ENCODE measurements around the gene SCYL3.
"Not testable (repeated sequence)": the region's sequence is repeated elsewhere in the genome, so short reads cannot be mapped to it uniquely, and the experiment has no call there.

Gene SCYL3

DNA sequence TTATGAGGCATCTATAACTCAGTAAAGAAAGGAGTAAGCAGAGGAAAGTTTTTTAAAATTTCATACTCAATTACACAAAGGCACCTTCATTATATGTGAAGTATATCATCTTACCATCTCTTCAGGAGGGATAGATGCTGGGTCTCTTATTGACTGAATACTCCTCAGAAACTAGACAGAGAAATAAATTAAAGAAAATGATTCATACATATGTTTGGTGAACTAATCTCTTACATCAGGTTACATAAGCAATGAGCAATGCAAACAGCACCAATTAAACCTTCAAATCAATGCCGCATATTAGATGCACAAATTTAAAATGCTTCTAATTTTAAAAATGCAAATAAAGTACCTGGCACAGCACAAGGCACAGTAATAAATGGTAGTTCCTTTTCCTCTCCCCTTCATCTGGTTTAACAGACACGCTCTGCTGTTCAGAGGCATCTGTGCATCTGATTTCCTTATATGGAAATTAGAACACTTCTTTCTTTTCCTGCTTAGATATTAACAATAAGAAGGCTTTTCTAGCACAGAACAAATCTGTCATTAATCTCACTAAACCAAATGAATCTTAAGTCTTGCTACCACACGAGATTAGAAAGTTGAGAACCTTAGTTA lies 20.0 kb downstream of the SCYL3 start:
- H3K4me3 ChIP-seq (ENCODE audit: low read depth, low read length) = no peak overlapping the region
- TF ChIP-seq, protein P1, sequence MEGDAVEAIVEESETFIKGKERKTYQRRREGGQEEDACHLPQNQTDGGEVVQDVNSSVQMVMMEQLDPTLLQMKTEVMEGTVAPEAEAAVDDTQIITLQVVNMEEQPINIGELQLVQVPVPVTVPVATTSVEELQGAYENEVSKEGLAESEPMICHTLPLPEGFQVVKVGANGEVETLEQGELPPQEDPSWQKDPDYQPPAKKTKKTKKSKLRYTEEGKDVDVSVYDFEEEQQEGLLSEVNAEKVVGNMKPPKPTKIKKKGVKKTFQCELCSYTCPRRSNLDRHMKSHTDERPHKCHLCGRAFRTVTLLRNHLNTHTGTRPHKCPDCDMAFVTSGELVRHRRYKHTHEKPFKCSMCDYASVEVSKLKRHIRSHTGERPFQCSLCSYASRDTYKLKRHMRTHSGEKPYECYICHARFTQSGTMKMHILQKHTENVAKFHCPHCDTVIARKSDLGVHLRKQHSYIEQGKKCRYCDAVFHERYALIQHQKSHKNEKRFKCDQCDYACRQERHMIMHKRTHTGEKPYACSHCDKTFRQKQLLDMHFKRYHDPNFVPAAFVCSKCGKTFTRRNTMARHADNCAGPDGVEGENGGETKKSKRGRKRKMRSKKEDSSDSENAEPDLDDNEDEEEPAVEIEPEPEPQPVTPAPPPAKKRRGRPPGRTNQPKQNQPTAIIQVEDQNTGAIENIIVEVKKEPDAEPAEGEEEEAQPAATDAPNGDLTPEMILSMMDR (IDR thresholded peaks at IDR 0.05; ENCODE audit: low read depth, low read length) = no peak
- TF ChIP-seq, protein P2, sequence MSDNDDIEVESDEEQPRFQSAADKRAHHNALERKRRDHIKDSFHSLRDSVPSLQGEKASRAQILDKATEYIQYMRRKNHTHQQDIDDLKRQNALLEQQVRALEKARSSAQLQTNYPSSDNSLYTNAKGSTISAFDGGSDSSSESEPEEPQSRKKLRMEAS (IDR thresholded peaks at IDR 0.05; ENCODE audit: low read depth, low read length) = no peak
- TF ChIP-seq MYC (IDR thresholded peaks at IDR 0.05; ENCODE audit: low read depth, low read length) (no peak), POLR2A (IDR thresholded peaks at IDR 0.05; ENCODE audit: extremely low read depth, insufficient read length) (no peak)
- DNase-seq (ENCODE audit: low read depth) = no peak

DNA sequence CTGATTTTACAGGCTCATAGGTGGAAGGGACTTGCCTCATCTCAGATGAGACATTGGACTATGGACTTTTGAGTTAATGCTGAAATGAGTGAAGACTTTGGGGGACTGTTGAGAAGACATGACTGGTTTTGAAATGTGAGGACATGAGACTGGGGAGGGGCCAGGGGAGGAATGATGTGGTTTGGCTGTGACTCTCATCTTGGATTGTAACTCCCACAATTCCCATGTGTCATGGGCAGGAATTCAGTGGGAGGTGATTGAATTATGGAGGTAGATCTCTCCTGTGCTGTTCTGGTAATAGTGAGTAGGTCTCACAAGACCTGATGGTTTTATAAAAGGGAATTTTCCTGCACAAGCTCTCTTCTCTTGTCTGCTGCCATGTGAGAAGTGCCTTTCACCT lies 20.8 kb downstream of the SCYL3 start:
- DNase-seq (ENCODE audit: low read depth) = no peak
- no peak for TF ChIP-seq POLR2A (IDR thresholded peaks at IDR 0.05; ENCODE audit: extremely low read depth, insufficient read length)
- TF ChIP-seq, protein P1 (IDR thresholded peaks at IDR 0.05; ENCODE audit: low read depth, low read length) = no peak
- no peak for TF ChIP-seq MYC (IDR thresholded peaks at IDR 0.05; ENCODE audit: low read depth, low read length)
- TF ChIP-seq, protein P2 (IDR thresholded peaks at IDR 0.05; ENCODE audit: low read depth, low read length) = no peak
- no peak overlapping the region for H3K4me3 ChIP-seq (ENCODE audit: low read depth, low read length)

DNA sequence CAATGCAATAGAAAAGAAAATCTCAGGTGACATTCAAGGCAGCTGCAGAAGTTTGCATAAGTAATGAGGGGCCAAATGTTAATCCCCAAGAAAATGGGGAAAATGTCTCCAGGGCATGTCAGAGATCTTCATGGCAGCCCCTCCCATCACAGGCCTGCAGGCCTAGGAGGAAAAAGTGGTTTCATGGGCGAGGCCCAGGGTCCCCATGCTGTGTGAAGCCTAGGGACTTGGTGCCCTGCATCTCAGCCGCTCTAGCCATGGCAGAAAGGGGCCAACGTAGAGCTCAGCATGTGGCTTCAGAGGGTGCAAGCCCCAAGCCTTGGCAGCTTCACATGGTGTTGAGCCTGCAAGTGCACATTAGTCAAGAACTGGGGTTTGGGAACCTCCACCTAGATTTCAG lies 21.7 kb downstream of the SCYL3 start:
- DNase-seq (ENCODE audit: low read depth); H3K4me3 ChIP-seq (ENCODE audit: low read depth, low read length): not testable (repeated sequence)

DNA sequence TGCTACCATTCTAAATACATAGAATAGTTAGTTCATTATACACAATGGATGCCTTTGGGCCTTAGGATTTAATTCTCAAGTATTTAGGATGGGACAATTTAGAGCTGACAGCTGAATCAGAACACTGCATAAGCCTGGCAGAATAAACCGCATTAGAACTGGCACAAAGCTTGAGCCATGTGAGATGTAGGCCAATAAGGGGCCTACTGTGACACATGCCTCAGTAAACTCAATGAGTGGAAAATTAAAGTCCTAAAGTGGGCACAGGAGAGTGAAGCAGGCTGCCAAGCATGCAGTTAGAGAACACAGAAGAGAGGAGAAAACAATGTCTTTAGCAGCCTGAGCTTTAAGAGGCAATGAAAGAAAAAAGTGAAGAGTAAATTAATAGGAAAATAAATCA lies 24.3 kb downstream of the SCYL3 start:
- no peak for DNase-seq (ENCODE audit: low read depth)
- TF ChIP-seq, protein P2 (IDR thresholded peaks at IDR 0.05; ENCODE audit: low read depth, low read length) = no peak
- TF ChIP-seq MYC (IDR thresholded peaks at IDR 0.05; ENCODE audit: low read depth, low read length) = no peak
- TF ChIP-seq POLR2A (IDR thresholded peaks at IDR 0.05; ENCODE audit: extremely low read depth, insufficient read length) = no peak
- TF ChIP-seq, protein P1 (IDR thresholded peaks at IDR 0.05; ENCODE audit: low read depth, low read length) = no peak
- no peak overlapping the region for H3K4me3 ChIP-seq (ENCODE audit: low read depth, low read length)

DNA sequence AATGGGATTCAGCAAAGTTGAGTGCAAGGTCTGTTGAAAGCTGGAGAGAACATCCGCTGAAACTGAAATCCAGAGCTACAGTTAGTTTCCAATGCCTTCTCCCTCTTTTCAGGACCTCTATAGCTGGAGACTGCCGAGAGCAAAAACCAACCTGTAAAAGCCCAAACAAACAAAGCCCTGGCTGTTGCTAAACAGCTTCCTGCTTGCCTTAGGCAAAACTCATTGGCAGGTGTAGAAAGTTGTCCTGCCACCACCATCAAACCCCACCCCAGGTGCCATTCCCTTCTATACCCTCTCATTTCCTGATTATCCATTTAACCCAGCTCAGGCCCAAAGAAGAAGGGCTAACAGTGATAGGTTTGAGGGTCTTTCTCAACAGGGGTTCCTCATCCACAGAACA lies 24.7 kb downstream of the SCYL3 start:
- no peak overlapping the region for H3K4me3 ChIP-seq (ENCODE audit: low read depth, low read length)
- TF ChIP-seq, protein P1 (IDR thresholded peaks at IDR 0.05; ENCODE audit: low read depth, low read length) = no peak
- TF ChIP-seq, protein P2 (IDR thresholded peaks at IDR 0.05; ENCODE audit: low read depth, low read length) = no peak
- TF ChIP-seq MYC (IDR thresholded peaks at IDR 0.05; ENCODE audit: low read depth, low read length) (no peak), POLR2A (IDR thresholded peaks at IDR 0.05; ENCODE audit: extremely low read depth, insufficient read length) (no peak)
- DNase-seq (ENCODE audit: low read depth) = no peak

DNA sequence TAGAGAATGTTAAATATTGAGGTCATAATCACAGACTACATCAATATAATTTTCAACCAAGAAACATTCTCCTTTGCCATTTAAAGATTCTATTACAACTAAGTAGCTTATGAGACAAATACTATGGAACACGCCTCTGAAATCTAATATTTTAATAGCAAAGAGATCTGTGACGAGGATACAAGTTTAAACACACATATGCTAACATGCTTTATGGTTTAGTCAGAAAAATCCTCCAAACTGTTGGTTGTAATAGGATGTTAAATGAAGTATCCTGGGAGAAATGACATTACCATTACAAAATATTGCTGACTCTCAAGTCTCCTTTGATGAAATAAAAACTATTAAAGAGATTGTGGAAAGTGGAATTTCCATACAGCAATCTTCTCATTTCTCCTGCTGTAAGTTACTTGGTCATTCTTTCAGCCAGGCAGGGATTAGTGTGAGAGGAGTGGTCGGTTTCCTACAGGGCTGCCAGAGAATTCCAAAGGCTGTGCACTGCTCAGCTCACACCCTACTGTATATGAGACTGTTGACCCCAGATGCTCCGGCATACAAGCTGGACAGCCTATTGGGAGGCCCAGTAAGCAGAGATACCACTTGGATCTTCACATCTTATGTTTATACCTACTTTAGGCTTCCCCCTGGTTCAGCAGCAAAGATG lies 26.6 kb downstream of the SCYL3 start:
- TF ChIP-seq, protein P2 (IDR thresholded peaks at IDR 0.05; ENCODE audit: low read depth, low read length) = no peak
- H3K4me3 ChIP-seq (ENCODE audit: low read depth, low read length) = no peak overlapping the region
- DNase-seq (ENCODE audit: low read depth) = no peak

Measured in NB4 (cell line).